H1 (cell line): ENCODE measurements around the gene UCN. TPM values are rescaled to one million over a fixed set of nuclear protein-coding genes. Genes with fewer than 3 reads are reported as not detected.

Source experiments
- GTF2F1 ChIP-seq: IDR thresholded peaks from 2 replicates; pipeline ENCODE4 v1.6.1; 2012; ENCODE audit warnings: low read depth, low read length, improper control_type of control experiment, borderline replicate concordance
- RBBP5 ChIP-seq: IDR thresholded peaks from 2 replicates; pipeline ENCODE4 v1.7.1; 2012; ENCODE audit warnings: low read depth, mild to moderate bottlenecking, inconsistent platforms, low read length, moderate library complexity, borderline replicate concordance
- SAP30 ChIP-seq: fragments of 300-600 bp; sonication (generic); IDR thresholded peaks from 2 replicates; pipeline ENCODE4 v1.7.1; 2012; ENCODE audit warnings: low read length, moderate library complexity, mild to moderate bottlenecking, inconsistent platforms; ENCODE audit not compliant: insufficient read depth, insufficient replicate concordance
- SP1 ChIP-seq: IDR thresholded peaks from 2 replicates; pipeline ENCODE4 v1.6.1; 2011; ENCODE audit warnings: low read depth, low read length
- SRF ChIP-seq: IDR thresholded peaks from 2 replicates; pipeline ENCODE4 v1.6.1; 2011; ENCODE audit warnings: mild to moderate bottlenecking, low read depth, low read length, moderate library complexity
- SUZ12 ChIP-seq: fragments of 200-600 bp; sonication (generic); IDR thresholded peaks from 2 replicates; pipeline ENCODE4 v1.6.1; 2012; ENCODE audit warnings: mild to moderate bottlenecking, inconsistent platforms, low read length, moderate library complexity, mixed read lengths
- polyA plus RNA-seq, 7 experiments: library from polyadenylated mRNA; depleted of rRNA in 3 of 7; stranded (reverse) in 5 of 7; unstranded in 2 of 7; fragments of >200 nt in 5 of 7; fragments of 200-250 nt in 2 of 7; gene quantifications; 1 replicate in 5 of 7; 2 replicates in 1 of 7; 4 replicates in 1 of 7; pipeline versions ENCODE4 v1.2.1 to v1.2.3, GENCODE V29; 2011 to 2013; ENCODE audit warnings: missing spikeins in 2 of 7, mixed read lengths in 2 of 7
- total RNA-seq: library from RNA; stranded (reverse); fragmentation: NEBNext Ultra II Directional; extraction: Animal tissue kit (Norgen Biotek cat#: 25700); gene quantifications from 2 replicates; pipeline ENCODE4 v1.2.1, GENCODE V29; 2021
- TF ChIP-seq, protein P1 (sequence below): fragments of 300-600 bp; sonication (generic); IDR thresholded peaks from 2 replicates; pipeline ENCODE4 v1.7.1; 2012; ENCODE audit warnings: low read length, moderate library complexity, mild to moderate bottlenecking, inconsistent platforms; ENCODE audit not compliant: insufficient replicate concordance
- TF ChIP-seq, protein P2 (sequence below): IDR thresholded peaks from 2 replicates; pipeline ENCODE4 v1.6.1; 2012; ENCODE audit warnings: low read length, inconsistent platforms
- TF ChIP-seq, protein P3 (sequence below): IDR thresholded peaks from 2 replicates; pipeline ENCODE4 v1.6.1; 2012; ENCODE audit warnings: inconsistent platforms

UCN gene
- total and polyA plus RNA-seq, 2 of the 8 experiments (the other 6 are each of a cell fraction or from before 2014, with no cell fraction given): 0.35 TPM; not detected in 1

DNA sequence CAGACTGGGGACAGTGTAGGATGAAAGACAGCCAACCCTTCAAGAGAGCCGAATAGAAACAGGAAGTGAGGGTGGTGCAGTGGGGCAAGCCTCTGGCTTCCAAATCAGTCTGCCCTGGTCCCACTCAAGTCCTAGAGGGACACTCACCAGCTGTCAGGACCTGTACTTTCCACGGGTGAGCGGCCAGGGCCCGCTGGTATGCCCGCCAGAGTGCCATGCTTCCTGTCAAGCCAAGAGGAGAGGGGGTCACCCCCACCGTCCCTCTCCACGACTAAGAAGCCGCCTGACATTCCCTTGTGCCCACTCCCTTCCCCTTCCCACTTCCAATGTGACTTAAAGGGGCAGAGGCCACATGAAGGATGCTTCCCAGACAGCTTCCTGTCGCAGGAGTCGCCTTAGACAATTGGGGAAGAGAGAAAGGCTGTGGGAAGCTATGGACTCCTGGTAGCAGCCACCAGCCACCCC lies 14.1 kb upstream of the UCN start (continued):
- TF ChIP-seq, protein P1, sequence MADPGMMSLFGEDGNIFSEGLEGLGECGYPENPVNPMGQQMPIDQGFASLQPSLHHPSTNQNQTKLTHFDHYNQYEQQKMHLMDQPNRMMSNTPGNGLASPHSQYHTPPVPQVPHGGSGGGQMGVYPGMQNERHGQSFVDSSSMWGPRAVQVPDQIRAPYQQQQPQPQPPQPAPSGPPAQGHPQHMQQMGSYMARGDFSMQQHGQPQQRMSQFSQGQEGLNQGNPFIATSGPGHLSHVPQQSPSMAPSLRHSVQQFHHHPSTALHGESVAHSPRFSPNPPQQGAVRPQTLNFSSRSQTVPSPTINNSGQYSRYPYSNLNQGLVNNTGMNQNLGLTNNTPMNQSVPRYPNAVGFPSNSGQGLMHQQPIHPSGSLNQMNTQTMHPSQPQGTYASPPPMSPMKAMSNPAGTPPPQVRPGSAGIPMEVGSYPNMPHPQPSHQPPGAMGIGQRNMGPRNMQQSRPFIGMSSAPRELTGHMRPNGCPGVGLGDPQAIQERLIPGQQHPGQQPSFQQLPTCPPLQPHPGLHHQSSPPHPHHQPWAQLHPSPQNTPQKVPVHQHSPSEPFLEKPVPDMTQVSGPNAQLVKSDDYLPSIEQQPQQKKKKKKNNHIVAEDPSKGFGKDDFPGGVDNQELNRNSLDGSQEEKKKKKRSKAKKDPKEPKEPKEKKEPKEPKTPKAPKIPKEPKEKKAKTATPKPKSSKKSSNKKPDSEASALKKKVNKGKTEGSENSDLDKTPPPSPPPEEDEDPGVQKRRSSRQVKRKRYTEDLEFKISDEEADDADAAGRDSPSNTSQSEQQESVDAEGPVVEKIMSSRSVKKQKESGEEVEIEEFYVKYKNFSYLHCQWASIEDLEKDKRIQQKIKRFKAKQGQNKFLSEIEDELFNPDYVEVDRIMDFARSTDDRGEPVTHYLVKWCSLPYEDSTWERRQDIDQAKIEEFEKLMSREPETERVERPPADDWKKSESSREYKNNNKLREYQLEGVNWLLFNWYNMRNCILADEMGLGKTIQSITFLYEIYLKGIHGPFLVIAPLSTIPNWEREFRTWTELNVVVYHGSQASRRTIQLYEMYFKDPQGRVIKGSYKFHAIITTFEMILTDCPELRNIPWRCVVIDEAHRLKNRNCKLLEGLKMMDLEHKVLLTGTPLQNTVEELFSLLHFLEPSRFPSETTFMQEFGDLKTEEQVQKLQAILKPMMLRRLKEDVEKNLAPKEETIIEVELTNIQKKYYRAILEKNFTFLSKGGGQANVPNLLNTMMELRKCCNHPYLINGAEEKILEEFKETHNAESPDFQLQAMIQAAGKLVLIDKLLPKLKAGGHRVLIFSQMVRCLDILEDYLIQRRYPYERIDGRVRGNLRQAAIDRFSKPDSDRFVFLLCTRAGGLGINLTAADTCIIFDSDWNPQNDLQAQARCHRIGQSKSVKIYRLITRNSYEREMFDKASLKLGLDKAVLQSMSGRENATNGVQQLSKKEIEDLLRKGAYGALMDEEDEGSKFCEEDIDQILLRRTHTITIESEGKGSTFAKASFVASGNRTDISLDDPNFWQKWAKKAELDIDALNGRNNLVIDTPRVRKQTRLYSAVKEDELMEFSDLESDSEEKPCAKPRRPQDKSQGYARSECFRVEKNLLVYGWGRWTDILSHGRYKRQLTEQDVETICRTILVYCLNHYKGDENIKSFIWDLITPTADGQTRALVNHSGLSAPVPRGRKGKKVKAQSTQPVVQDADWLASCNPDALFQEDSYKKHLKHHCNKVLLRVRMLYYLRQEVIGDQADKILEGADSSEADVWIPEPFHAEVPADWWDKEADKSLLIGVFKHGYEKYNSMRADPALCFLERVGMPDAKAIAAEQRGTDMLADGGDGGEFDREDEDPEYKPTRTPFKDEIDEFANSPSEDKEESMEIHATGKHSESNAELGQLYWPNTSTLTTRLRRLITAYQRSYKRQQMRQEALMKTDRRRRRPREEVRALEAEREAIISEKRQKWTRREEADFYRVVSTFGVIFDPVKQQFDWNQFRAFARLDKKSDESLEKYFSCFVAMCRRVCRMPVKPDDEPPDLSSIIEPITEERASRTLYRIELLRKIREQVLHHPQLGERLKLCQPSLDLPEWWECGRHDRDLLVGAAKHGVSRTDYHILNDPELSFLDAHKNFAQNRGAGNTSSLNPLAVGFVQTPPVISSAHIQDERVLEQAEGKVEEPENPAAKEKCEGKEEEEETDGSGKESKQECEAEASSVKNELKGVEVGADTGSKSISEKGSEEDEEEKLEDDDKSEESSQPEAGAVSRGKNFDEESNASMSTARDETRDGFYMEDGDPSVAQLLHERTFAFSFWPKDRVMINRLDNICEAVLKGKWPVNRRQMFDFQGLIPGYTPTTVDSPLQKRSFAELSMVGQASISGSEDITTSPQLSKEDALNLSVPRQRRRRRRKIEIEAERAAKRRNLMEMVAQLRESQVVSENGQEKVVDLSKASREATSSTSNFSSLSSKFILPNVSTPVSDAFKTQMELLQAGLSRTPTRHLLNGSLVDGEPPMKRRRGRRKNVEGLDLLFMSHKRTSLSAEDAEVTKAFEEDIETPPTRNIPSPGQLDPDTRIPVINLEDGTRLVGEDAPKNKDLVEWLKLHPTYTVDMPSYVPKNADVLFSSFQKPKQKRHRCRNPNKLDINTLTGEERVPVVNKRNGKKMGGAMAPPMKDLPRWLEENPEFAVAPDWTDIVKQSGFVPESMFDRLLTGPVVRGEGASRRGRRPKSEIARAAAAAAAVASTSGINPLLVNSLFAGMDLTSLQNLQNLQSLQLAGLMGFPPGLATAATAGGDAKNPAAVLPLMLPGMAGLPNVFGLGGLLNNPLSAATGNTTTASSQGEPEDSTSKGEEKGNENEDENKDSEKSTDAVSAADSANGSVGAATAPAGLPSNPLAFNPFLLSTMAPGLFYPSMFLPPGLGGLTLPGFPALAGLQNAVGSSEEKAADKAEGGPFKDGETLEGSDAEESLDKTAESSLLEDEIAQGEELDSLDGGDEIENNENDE: no peak
- TF ChIP-seq RBBP5 (no peak), SRF (no peak), SAP30 (no peak), GTF2F1 (no peak), SUZ12 (no peak), SP1 (no peak)
- TF ChIP-seq, protein P2, sequence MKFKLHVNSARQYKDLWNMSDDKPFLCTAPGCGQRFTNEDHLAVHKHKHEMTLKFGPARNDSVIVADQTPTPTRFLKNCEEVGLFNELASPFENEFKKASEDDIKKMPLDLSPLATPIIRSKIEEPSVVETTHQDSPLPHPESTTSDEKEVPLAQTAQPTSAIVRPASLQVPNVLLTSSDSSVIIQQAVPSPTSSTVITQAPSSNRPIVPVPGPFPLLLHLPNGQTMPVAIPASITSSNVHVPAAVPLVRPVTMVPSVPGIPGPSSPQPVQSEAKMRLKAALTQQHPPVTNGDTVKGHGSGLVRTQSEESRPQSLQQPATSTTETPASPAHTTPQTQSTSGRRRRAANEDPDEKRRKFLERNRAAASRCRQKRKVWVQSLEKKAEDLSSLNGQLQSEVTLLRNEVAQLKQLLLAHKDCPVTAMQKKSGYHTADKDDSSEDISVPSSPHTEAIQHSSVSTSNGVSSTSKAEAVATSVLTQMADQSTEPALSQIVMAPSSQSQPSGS: no peak
- TF ChIP-seq, protein P3, sequence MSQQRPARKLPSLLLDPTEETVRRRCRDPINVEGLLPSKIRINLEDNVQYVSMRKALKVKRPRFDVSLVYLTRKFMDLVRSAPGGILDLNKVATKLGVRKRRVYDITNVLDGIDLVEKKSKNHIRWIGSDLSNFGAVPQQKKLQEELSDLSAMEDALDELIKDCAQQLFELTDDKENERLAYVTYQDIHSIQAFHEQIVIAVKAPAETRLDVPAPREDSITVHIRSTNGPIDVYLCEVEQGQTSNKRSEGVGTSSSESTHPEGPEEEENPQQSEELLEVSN: no peak
